Measurements from ENCODE around the gene SLC26A1.

- TF ChIP-seq CTCF (IDR thresholded peaks at IDR 0.05) (no peak), EZH2 (IDR thresholded peaks at IDR 0.05) (no peak), EZH2phosphoT487 (IDR thresholded peaks at IDR 0.05) (no peak)
Observed at GRCh38 chr4:989722-990471, 3.3 kb downstream of the SLC26A1 start.
